CD4-positive, CD25-positive, alpha-beta regulatory T cell (primary cell): ENCODE measurements around the gene MAP3K5. TPM values are rescaled to one million over a fixed set of nuclear protein-coding genes. Genes with fewer than 3 reads are reported as not detected.
A peak's percentile ranks its signal among the peaks of the same experiment; 100 is the strongest.

Experiments used
- ATAC-seq, 2 donors: fragments of 150-1000 bp; cut with Tn5 transposase; one replicate each; pipeline ENCODE4 v1.10.0; 2021; ENCODE audit warnings: low read depth in 2 of 2, moderate number of reproducible peaks in 2 of 2, moderate library complexity in 1 of 2
- DNase-seq, 3 donors: peaks; one replicate each; pipeline versions ENCODE4 v3.0.0 to v3.0.0-alpha.2; 2012 to 2022; ENCODE audit warnings: mixed read lengths in 1 of 3
- H3K27ac ChIP-seq: one replicate; pipeline ENCODE4 v1.7.0; 2013; ENCODE audit warnings: mild to moderate bottlenecking, low read length; ENCODE audit not compliant: insufficient read depth, poor library complexity, severe bottlenecking
- H3K27me3 ChIP-seq: one replicate; pipeline ENCODE4 v1.7.0; 2013; ENCODE audit warnings: low read length; ENCODE audit not compliant: control insufficient read depth, insufficient read depth
- H3K36me3 ChIP-seq: one replicate; pipeline ENCODE4 v1.7.0; 2013; ENCODE audit warnings: mild to moderate bottlenecking, low read length, moderate library complexity; ENCODE audit not compliant: control insufficient read depth, insufficient read depth
- H3K4me1 ChIP-seq: 2 replicates; pipeline ENCODE4 v1.7.0; 2013; ENCODE audit warnings: mild to moderate bottlenecking, low read length; ENCODE audit not compliant: insufficient read depth, control insufficient read depth, poor library complexity, severe bottlenecking
- H3K4me3 ChIP-seq: one replicate; pipeline ENCODE4 v1.7.0; 2013; ENCODE audit warnings: low read depth, mild to moderate bottlenecking, low read length, moderate library complexity
- H3K9me3 ChIP-seq, 2 experiments: 1 replicate in 1 of 2; 2 replicates in 1 of 2; pipeline ENCODE4 v1.7.0; 2013; ENCODE audit warnings: low read length in 2 of 2, mild to moderate bottlenecking in 1 of 2, moderate library complexity in 1 of 2; ENCODE audit not compliant: control insufficient read depth in 2 of 2
- H3K27ac Mint-ChIP-seq, 3 donors: one replicate each; pipeline ENCODE4 v1.8.0; 2020 to 2022; ENCODE audit warnings: mild to moderate bottlenecking in 3 of 3, mixed read lengths in 3 of 3, moderate library complexity in 2 of 3
- H3K27me3 Mint-ChIP-seq: one replicate; pipeline ENCODE4 v1.8.0; 2022; ENCODE audit warnings: mild to moderate bottlenecking, mixed read lengths
- H3K36me3 Mint-ChIP-seq: one replicate; pipeline ENCODE4 v1.8.0; 2020; ENCODE audit warnings: mixed read lengths
- H3K4me1 Mint-ChIP-seq, 4 donors: one replicate each; pipeline ENCODE4 v1.8.0; 2020 to 2022; ENCODE audit warnings: mixed read lengths in 4 of 4, mild to moderate bottlenecking in 1 of 4
- H3K4me3 Mint-ChIP-seq, 4 donors: one replicate each; pipeline ENCODE4 v1.8.0; 2020 to 2022; ENCODE audit warnings: mild to moderate bottlenecking in 4 of 4, mixed read lengths in 4 of 4, moderate library complexity in 3 of 4
- H3K9me3 Mint-ChIP-seq, 7 donors: one replicate each; pipeline ENCODE4 v1.8.0; 2020 to 2022; ENCODE audit warnings: mixed read lengths in 7 of 7, mild to moderate bottlenecking in 3 of 7, moderate library complexity in 2 of 7
- polyA plus RNA-seq, 4 donors: library from polyadenylated mRNA; unstranded; fragments of 300-500 nt; fragmentation: Illumina TruSeq; gene quantifications; one replicate each; pipeline ENCODE4 v1.2.3, GENCODE V29; 2021
- total RNA-seq: library from RNA; stranded (reverse); gene quantifications from one replicate; pipeline ENCODE4 v1.2.3, GENCODE V29; 2022

The MAP3K5 gene
- total and polyA plus RNA-seq, 5 donors from 2014 or later, result 14.4 to 44.0 (median 20.5) TPM

GRCh38 chr6:136784910-136785746 lies 7.1 kb downstream of the MAP3K5 start:
- H3K4me3 ChIP-seq, result peak overlapping the region; percentile 95
- peaks cover 5% of the 10 kb centered on the region for H3K36me3 ChIP-seq
- Mint-ChIP-seq H3K9me3 (peaks cover 0 to 3% (median 0%) of the 10 kb centered on the region in 7 donors), H3K4me3 (peak overlapping the region; percentile 84 to 88 (median 86)), H3K27me3 (no peaks in the 10 kb centered on the region), H3K36me3 (peaks cover 27% of the 10 kb centered on the region), H3K27ac (peak overlapping the region; percentile 90 to 98 (median 91)), H3K4me1 (peaks cover 43 to 93% (median 70%) of the 10 kb centered on the region in 4 donors)
- DNase-seq (peak in 2 of 3 donors; percentile 40 to 80), ATAC-seq (peak; percentile 65 to 66)
- no peaks in the 10 kb centered on the region for H3K27me3 ChIP-seq
- peak overlapping the region; percentile 99 for H3K27ac ChIP-seq
- no peaks in the 10 kb centered on the region for H3K9me3 ChIP-seq
- peaks cover 84% of the 10 kb centered on the region for H3K4me1 ChIP-seq

DNA sequence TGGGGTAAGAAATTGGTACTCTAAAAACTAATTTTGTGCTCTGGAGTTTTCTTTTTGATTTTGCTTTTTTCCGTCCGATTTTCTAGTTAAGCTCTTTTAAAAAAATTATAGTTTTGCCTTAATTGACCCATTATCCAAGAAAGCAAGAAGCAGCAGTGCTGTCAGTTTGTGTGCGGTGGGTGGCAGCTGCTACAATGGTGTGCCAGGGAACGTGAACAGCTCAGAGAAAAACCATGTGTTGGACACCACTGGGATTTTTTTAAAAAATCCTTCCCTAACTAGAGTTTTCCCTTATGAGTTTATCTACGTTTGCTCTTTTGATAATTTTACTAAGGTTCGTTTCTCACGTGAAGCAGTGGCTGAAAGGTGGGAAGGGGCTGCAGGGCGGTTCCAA lies 8.0 kb downstream of the MAP3K5 start:
- Mint-ChIP-seq H3K9me3 (peaks cover 0 to 3% (median 0%) of the 10 kb centered on the region in 7 donors), H3K4me1 (peaks cover 43 to 93% (median 75%) of the 10 kb centered on the region in 4 donors), H3K36me3 (peaks cover 27% of the 10 kb centered on the region), H3K27ac (peak overlapping the region; percentile 71 to 91 (median 90)), H3K4me3 (peak overlapping the region; percentile 76 to 87 (median 80)), H3K27me3 (no peaks in the 10 kb centered on the region)
- ATAC-seq (no peak), DNase-seq (no peak)
- Histone ChIP-seq H3K4me3 (peak overlapping the region; percentile 51), H3K4me1 (peaks cover 81% of the 10 kb centered on the region), H3K27ac (peak overlapping the region; percentile 99), H3K9me3 (no peaks in the 10 kb centered on the region), H3K36me3 (peaks cover 5% of the 10 kb centered on the region), H3K27me3 (no peaks in the 10 kb centered on the region)

DNA sequence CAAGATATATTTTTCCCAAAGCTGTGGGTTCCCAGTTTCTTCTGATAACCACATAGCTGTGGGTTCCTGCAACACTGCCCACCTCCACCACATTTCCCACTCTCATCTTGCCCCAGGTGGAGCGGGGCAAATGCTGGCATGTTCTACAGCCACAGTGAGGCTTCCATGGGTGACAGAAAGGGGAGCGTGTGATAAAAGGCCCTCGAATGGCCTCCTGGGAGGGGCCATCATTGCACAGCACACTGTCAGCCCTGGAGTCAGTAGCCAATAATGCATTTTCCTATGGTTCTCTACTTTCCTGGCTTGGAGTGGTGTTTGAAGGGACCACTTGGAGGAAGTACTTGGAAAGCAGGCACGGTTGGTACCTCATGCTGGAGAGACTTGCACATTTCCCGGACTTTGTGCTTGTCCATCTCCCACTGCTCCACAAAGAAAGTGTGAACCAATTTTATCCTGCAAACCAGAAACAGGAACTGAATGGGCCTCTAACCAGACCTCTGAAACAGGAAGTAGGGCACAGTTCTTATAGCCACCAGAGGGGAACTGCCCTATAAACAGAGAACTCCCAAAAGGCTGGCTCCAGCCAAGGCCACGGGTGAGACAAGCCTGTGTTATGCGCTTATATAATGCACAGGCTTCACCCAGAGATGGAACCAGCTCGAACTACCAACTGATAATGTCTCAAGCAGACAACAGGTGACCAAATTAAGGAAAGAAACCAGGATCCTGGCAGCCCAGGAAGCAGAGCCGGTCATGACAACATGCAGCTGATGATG lies 8.6 kb downstream of the MAP3K5 start:
- peak; percentile 31 to 43 for ATAC-seq
- H3K4me1 Mint-ChIP-seq, result peaks cover 42 to 90% (median 72%) of the 10 kb centered on the region in 4 donors
- peak overlapping the region; percentile 33 for H3K27ac ChIP-seq
- H3K36me3 Mint-ChIP-seq, result peaks cover 26% of the 10 kb centered on the region
- peaks cover 0 to 3% (median 0%) of the 10 kb centered on the region in 7 donors for H3K9me3 Mint-ChIP-seq
- no peaks in the 10 kb centered on the region for H3K27me3 ChIP-seq
- peaks cover 5% of the 10 kb centered on the region for H3K36me3 ChIP-seq
- peaks cover 75% of the 10 kb centered on the region for H3K4me1 ChIP-seq
- H3K4me3 Mint-ChIP-seq, result peak overlapping the region; percentile 28 to 87 (median 76)
- no peaks in the 10 kb centered on the region for H3K9me3 ChIP-seq
- H3K4me3 ChIP-seq, result peak overlapping the region; percentile 51
- peak in 1 of 3 donors; percentile 41 for DNase-seq
- no peaks in the 10 kb centered on the region for H3K27me3 Mint-ChIP-seq
- peak overlapping the region; percentile 71 to 91 (median 90) for H3K27ac Mint-ChIP-seq

GRCh38 chr6:136783021-136783420 lies 9.3 kb downstream of the MAP3K5 start:
- peak overlapping the region in 3 of 4 donors; percentile 76 to 87 (median 77) for H3K4me3 Mint-ChIP-seq
- no peaks in the 10 kb centered on the region for H3K9me3 ChIP-seq
- peaks cover 24% of the 10 kb centered on the region for H3K36me3 Mint-ChIP-seq
- peaks cover 5% of the 10 kb centered on the region for H3K36me3 ChIP-seq
- no peak overlapping the region for H3K27ac ChIP-seq
- H3K4me1 Mint-ChIP-seq, result peaks cover 39 to 89% (median 68%) of the 10 kb centered on the region in 4 donors
- no peak for DNase-seq
- H3K27ac Mint-ChIP-seq, result peak overlapping the region in 2 of 3 donors; percentile 75 to 90
- ATAC-seq, result no peak
- no peaks in the 10 kb centered on the region for H3K27me3 ChIP-seq
- peaks cover 0 to 2% (median 0%) of the 10 kb centered on the region in 7 donors for H3K9me3 Mint-ChIP-seq
- peaks cover 73% of the 10 kb centered on the region for H3K4me1 ChIP-seq
- no peak overlapping the region for H3K4me3 ChIP-seq
- no peaks in the 10 kb centered on the region for H3K27me3 Mint-ChIP-seq

DNA sequence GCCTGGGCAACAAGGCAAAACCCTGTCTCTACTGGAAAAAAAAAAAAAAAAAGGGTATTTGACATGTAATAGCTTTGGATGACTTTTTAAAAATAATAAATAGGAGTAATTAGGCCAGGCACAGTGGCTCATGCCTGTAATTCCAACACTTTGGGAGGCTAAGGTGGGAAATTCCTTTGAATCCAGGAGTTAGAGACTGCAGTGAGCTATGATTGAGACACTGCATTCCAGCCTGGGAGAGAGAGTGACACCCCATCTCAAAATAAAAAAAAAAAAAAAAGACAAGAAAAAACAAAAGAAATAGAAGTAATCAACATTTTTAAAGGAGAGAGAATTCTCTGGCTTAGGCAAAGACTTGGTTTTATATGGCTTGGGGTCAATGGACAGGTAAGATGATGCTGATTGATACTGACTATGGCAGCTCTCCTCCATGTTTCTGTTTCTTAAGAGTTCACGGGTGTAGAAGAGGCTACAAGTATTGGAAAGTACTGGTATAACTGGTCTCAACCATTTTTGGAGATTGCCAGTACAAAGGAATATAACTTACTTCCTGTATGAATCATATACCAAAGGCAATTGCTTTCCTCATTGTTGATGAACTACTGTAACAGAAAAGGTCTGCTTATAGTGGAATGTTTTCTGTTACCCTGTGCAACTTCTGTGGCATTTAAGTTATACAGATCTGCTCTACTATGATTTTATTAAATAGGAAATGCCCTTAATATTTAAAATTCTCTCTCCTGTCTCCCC lies 10.1 kb downstream of the MAP3K5 start:
- Mint-ChIP-seq H3K27ac (peak overlapping the region; percentile 75 to 92 (median 90)), H3K4me1 (peaks cover 41 to 86% (median 65%) of the 10 kb centered on the region in 4 donors), H3K36me3 (peaks cover 28% of the 10 kb centered on the region), H3K4me3 (peak overlapping the region; percentile 42 to 69 (median 54)), H3K27me3 (no peaks in the 10 kb centered on the region), H3K9me3 (peaks cover 0 to 2% (median 0%) of the 10 kb centered on the region in 7 donors)
- no peaks in the 10 kb centered on the region for H3K9me3 ChIP-seq
- peaks cover 5% of the 10 kb centered on the region for H3K36me3 ChIP-seq
- H3K27me3 ChIP-seq, result no peaks in the 10 kb centered on the region
- H3K4me3 ChIP-seq, result peak overlapping the region; percentile 9
- DNase-seq, result no peak
- peaks cover 65% of the 10 kb centered on the region for H3K4me1 ChIP-seq
- ATAC-seq, result peak; percentile 52 to 63
- H3K27ac ChIP-seq, result no peak overlapping the region

- Mint-ChIP-seq H3K4me3 (no peak overlapping the region), H3K9me3 (peaks cover 0 to 2% (median 0%) of the 10 kb centered on the region in 7 donors), H3K27me3 (no peaks in the 10 kb centered on the region), H3K4me1 (peaks cover 46 to 83% (median 66%) of the 10 kb centered on the region in 4 donors), H3K36me3 (peaks cover 31% of the 10 kb centered on the region), H3K27ac (no peak overlapping the region)
- no peak for ATAC-seq
- Histone ChIP-seq H3K9me3 (no peaks in the 10 kb centered on the region), H3K4me3 (no peak overlapping the region), H3K27ac (no peak overlapping the region), H3K27me3 (no peaks in the 10 kb centered on the region), H3K36me3 (peaks cover 5% of the 10 kb centered on the region), H3K4me1 (peaks cover 53% of the 10 kb centered on the region)
- no peak for DNase-seq
These were observed 11.3 kb downstream of the MAP3K5 start for GRCh38 chr6:136780972-136781371.

- Mint-ChIP-seq H3K4me1 (peaks cover 46 to 83% (median 65%) of the 10 kb centered on the region in 4 donors), H3K27ac (peak overlapping the region in 2 of 3 donors; percentile 18 to 38)
These were observed 12.6 kb downstream of the MAP3K5 start for GRCh38 chr6:136779682-136780081.

More at GRCh38 chr6:136779682-136780081, 12.6 kb downstream of the MAP3K5 start:
- Mint-ChIP-seq H3K27me3 (no peaks in the 10 kb centered on the region), H3K36me3 (peaks cover 28% of the 10 kb centered on the region), H3K4me3 (peak overlapping the region in 2 of 4 donors; percentile 20 to 44), H3K9me3 (peaks cover 0 to 2% (median 0%) of the 10 kb centered on the region in 7 donors)
- Histone ChIP-seq H3K27me3 (no peaks in the 10 kb centered on the region), H3K36me3 (peaks cover 5% of the 10 kb centered on the region), H3K4me1 (peaks cover 47% of the 10 kb centered on the region), H3K4me3 (peak overlapping the region; percentile 16), H3K27ac (no peak overlapping the region), H3K9me3 (no peaks in the 10 kb centered on the region)
- no peak for DNase-seq
- ATAC-seq, result no peak
